ENCODE results near the gene RPLP1.
A peak's percentile ranks its signal among the peaks of the same experiment; 100 is the strongest.
"Not testable (repeated sequence)": the region's sequence is repeated elsewhere in the genome, so short reads cannot be mapped to it uniquely, and the experiment has no call there.

RPLP1 gene

DNA sequence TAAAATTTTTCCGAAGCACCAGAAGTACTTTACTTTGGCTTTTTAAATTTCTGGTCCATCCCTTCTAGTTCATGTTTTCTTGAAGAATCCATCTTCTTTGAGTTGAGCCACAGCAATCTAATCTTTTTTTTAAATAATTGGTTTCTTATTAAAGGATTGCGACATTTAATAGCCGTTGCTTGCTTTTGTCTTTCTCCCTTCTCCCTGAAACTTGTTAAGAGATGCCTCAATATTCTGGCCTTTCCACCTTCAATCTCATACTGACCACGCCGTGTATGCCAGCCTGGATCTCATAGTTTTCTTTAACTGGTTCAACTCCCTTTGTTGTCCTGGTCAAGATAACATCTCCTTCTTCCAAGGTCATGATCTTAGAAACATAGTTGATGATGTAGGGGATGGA lies 18.4 kb upstream of the RPLP1 start:
- no peak for DNase-seq

DNA sequence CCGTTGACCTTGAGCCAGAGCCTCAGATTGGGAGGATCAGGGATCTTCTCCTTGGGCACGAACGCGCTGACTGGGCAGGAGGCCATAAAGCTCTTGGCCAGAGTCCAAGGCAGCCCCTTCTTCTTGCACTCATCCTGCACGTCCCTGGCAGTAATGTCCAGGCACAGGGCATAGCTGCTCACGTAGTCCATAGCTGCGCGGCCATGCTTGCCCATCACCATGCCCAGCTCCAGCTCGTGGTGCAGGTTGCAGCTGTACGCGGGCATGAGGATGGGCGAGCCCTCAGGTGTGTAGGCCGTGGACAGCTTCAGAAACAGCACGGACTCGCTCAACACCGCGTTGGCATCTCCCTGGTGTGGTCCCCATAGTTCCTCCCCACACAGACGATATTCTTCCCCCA lies 17.9 kb upstream of the RPLP1 start:
- DNase-seq: no peak

DNA sequence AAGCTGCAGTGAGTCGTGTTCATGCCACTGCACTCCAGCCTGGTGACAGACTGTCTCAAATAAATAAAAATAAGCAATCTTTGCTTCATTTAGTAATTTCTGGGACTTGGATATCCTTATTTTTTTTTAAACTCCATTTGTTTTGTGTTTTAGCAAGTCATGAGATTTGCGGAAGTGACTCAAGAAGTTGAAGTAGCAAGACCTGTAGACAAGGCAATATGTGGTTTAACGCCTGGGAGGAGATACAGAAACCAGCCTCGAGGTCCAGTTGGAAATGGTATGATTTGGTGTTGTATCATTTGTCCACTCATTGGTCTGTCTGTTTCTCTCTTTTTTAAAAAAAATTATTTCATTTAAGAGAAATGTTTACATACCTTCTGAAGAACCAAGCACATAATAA lies 16.6 kb upstream of the RPLP1 start:
- no peak for DNase-seq

DNA sequence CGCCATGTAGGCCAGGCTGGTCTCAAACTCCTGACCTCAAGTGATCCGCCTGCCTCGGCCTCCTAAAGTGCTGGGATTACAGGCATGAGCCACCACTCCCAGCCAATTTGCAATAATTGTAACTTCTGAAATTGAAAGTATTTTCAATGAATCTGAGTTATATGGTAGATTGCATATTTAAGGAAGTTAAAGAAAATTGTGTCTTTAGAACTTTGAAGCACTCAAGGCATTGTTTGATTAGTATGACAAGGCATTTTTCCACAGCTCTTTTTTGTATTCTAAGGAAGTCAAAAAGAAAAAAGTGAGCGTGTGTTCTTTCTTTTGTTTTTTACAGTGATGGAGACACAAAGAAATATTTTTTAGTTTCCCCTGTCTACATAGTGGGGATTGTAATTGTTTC lies 15.7 kb upstream of the RPLP1 start:
- no peak for DNase-seq

DNA sequence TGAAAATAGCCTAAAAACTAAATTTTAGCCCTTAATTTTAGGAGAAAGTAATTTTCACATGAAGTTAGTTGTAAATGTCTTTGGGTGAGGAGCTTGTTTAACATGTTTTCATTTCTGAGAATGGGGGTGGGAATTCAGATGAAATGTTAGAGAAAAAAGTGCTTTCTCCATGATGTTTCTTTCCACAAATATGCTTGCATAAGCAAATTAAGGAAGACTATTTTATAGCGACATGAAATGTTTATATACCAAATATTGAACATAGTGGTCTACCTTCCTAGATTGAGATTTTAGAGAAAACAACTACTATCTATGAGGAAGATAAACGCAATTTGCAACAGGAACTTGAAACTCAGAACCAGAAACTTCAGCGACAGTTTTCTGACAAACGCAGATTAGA lies 13.0 kb upstream of the RPLP1 start:
- no peak for DNase-seq

DNA sequence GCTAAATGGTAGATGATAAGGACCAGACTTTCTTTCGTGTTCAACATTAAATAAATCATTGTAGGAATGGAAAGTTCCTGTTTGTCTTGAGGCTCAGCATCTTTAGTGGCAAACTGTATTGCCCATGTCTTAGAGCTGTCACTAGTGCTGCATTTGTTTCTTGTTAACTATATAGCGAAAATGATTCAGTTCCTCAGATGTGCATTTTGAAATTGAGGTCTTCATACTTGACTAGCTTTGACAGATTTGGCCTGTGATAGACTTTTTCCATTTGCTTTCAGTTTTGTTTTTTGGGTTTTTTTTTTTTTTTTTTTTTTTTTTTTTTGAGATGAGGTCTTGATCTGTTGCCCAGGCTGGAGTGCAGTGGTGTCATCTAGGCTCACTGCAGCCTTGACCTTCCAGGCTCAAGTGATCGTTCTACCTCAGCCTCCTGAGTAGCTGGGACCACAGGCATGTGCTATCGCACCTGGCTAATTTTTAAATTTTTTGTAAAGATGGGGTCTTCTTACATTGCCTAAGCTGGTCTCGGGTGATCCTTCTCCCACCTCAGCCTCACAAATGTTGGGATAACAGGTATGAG lies 9.5 kb upstream of the RPLP1 start:
- no peak for DNase-seq

DNA sequence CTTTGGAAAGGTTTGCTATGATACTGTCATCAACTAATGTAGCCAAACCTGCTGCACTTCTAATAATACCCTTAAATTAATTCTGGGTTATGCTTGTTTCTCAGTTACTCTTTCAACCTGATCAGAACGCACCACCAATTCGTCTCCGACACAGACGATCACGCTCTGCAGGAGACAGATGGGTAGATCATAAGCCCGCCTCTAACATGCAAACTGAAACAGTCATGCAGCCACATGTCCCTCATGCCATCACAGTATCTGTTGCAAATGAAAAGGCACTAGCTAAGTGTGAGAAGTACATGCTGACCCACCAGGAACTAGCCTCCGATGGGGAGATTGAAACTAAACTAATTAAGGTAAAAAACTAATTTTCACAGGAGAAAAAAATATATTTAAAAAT lies 7.9 kb upstream of the RPLP1 start:
- no peak for DNase-seq

DNA sequence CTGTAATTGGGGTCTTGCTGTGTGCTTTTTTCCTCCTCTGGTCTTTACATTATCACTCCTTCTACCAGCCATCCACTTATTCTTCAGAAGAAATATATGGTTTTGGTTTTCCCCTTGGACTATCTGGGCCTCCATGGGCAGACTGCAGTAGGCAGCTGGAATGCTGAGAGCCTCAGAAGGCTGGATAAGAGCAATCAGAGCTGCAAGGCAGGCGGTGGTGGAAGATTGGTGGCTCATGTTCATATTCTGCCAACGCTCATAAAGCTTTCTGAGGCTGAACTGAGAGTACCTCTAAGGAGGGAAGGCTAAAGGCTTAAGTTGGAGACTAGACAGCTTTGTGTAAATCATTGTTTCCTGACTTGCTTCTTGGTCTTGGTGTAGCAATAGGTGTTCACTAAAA lies 5.7 kb upstream of the RPLP1 start:
- no peak for DNase-seq

DNA sequence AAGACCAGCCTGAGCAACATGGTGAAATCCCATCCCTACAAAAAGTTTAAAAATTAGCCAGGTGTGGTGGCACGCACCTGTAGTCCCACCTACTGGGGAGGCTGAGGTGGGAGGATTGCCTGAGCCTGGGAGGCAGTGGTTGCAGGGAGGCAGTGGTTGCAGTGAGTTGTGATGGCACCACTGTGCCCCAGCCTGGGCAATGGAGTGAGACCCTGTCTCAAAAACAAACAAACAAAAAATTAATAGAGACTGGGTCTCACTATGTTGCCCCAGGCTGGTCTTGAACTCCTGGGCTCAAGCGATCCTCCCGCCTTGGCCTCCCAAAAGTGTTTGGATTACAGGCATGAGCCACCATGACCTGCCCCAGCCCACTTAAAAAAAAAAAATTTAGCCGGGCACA lies 2.4 kb upstream of the RPLP1 start:
- not testable (repeated sequence) for DNase-seq

DNA sequence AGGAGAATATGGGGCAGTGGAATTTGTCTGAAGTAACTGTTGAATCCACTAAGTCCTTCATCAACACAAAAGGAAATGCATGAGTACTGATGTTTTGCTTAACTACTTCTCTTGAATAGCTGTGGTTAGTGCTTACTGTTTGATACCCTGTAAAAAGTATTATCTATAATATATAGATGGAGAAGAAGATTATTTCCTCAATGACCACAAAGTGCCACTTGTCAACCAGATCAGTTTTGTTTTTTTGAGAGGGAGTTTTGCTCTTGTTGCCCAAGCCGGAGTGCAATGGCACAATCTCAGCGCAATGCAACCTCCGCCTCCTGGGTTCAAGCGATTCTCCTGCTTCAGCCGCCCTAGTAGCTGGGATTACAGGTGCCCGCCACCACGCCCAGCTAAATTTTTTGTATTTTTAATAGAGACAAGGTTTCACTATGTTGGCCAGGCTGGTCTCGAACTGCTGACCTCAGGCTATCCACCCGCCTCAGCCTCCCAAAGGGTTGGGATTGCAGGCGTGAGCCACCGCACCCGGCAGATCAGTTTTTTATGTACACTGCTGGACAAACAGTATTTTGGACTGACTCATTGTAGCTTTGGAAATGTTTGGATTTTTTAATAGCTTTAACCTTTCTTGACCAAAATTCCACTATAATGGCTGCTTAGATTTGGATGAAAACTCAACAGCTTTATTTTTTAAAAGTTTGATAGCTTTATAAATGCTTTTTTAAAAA lies 1.5 kb upstream of the RPLP1 start:
- no peak for DNase-seq

DNA sequence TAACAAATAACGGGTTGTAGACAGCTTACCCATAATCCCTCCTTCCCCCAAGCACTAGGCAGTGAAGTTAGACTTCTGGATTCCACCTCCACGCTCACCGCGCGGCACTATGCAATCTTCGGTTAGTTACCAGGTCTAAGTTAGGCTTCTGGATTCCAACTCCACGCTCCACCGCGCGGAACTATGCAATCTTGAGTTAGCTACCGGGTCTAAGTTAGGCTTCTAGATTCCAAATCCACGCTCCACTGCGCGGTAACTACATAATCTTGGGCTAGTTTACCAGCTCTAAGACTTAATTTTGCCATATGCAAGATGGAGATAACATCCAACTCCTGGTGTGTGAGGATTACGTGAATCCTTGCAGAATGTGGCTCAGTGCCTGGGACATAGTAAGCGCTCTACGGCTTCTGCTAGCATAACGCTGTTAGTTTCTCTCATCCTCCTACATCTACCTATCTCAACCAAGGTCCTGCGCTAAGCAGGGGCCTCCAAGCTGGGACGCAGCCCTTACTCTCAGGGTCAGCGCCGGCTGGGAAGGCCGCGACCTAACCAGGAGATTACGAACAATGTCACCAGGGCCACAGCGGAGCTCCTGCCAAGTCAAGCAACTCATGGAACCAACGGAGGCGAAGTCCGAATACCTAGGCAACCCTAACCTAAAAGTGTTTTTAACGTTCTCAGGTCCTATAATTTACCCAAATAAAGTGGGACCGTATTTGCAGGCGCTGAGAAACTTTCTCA lies 497 bp upstream of the RPLP1 start:
- peak; percentile 90 for DNase-seq

DNA sequence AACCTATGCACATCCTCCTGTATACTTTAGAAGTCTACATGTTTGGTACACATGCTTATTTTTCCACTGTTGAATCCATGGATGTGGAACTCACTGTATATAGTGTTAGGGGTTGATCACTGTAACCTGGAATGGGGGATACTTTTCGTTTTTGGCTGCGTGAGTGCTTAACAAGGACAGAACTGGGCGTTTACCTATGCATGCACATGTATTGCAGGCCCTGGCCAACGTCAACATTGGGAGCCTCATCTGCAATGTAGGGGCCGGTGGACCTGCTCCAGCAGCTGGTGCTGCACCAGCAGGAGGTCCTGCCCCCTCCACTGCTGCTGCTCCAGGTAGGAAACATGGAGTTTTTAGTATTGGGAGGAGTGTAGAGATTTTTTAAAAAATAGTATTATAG lies 2.3 kb downstream of the RPLP1 start:
- DNase-seq: no peak

DNA sequence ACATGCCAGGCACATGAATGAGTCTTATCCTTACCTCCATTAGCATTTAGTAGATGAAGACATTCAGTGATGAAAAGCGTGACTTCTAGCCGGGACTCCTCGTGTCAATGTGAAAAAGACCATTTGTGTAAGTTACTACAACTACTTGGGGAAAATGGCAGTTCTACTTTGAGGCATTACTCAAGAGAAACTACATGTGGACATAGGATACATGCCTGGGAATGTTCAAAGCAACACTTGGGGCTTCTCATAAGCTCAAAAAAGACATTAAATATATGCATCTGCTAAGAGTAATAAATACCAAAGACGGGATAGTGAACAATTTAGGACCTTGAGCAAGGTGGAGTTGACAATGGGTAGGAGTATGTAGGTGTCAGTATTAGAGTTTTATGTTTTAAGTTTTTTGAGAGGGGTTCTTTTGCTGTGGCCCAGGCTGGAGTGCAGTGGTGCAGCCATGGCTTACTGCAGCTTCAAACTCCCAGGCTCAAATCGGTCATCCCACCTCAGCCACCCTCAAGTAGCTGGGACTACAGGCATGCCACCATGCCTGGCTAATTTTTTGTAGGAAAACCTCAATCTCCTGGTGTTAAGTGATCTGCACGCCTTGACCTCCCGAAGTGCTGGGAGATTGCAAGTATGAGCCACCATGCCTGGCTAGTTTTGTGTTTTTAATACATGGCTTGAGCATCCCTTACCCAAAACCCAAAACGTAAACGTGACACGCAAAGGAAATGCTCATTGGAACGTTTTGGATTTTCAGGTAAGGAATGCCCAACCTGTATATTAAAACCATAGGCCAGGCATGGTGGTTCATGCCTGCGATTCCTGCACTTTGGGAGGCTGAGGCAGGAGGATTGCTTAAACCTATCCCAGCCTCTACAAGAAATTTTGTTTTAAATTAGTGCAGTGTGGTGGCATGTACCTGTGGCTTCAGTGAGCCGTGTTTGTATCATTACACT lies 3.9 kb downstream of the RPLP1 start:
- DNase-seq: no peak

DNA sequence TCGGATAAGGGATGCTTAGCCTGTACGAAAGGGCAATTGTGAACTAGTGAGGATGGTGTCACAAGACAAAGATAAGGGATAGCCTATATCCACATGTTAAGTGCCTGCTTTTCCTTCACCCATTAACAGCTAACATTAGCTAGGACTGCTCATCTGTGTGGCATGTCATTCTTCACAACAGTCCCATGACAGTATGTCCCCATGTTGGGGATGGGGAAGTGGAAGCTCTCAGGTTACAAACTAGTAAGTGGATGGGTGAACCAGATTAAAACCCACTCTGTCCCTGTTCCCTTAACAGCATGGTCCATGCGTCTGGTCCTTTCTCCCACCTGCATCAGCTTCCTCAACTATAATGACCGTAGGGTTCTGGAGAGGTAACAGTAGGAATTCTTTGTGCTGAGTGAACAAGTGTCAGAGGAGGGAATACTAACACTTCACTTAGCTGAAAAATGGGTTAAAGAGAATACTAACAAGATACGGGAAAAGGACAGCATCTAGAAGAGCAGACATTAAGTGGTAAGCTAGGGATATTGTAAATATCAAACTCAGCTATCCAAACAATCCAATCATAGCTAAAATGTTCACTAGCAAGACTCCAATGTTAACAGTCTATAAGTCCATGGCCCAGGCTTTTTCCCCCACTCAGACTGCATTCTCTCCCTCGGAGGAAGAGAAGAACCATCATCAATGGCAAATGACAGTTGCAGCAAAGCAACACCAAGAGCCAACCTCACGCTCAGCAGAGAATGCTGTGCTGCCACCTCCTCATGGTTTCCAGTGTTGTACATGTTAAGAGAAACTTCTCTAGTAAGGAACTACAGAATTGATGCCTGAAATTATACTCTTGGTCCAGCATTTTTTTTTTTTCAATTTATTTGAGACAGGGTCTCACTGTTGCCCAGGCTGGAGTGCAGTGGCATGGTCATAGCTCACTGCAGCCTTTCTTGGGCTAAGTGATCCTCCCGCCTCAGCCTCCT lies 5.0 kb downstream of the RPLP1 start:
- no peak for DNase-seq

DNA sequence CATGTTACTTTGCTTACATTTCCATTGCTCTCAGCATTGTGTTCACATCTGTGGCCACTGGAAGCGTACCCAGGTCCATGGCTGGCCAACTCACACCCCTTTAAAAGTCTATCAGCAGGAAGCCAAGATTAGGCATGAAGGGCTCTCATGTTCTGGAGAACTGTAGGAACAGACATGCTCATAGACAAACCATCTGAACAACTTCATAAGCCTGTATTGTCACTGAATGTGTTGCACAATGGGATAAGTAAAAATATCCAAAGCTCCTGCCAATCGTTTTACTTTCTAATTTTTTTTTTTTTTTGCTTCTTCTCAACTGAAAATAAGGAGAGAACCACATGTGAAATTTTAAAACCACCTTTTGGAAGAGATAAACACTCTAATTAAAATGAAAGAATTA lies 6.4 kb downstream of the RPLP1 start:
- DNase-seq: no peak

DNA sequence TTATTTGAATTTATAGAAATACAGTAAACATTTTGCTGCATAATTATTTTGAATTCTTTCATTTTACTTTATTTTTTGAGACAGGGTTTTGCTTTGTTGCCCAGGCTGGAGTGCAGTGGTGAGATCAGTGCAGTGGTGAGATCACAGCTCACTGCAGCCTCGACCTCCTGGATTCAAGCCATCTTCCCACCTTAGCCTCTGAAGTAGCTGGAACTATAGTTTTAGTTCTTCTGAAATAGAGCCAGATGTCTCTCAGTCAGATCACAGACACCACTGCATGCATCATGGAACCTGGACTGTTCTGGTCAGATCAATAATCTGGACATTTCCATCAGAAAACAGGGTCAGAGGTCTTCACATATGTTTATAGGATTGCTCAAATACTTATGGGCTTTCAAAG lies 7.9 kb downstream of the RPLP1 start:
- no peak for DNase-seq

DNA sequence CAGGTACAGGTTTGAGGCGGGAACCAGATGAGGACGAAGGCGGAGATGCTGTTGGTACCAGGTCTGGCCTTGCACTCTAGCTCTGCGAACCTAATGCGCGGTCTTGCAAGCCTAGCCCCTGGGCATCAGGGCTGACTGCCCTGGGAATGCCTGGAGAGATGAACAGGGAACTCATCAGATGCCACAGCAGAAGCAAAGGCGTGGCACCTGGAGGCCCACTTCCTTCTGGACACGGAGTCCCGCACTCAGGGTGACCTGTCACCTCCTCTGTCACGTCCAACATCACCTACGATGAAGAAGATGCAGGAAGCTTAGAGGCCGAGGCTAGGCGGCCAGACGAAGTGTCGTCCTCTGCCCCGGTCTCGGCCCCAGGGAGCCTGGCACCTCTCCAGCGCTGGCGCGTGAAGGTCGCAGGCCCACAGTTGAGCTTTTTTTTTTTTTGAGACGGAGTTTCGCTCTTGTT lies 9.4 kb downstream of the RPLP1 start:
- DNase-seq: no peak

DNA sequence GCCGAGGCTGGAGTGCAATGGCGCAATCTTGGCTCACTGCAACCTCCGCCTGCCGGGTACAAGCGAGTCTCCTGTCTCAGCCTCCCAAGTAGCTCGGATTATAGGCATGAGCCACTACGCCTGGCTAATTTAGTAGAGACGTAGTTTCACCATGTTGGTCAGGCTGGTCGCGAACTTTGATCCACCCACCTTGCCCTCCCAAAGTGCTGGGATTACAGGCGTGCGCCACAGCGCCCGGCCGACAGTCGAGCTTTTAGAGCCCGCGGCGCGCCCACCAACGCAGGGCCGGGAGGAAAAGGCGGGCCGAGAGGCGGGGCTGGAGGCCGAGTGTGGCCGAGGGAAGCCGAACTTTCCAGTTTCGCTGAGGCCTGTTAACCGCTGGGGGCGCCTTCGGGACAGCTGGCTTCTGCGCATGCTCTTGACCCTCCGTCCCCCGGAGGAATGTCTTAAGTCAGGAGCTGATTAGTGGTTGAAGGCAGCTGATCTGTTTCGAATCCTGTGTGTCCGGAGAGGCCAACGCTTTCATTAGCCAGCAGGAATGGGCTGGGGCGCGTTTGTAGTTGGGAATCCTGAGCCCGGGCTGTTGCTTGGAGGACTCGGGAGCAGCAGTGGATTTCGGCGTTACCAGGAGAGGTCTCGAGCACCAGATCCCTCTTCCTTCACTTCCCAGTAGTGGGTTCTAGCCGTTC lies 10.0 kb downstream of the RPLP1 start:
- peak; percentile 89 for DNase-seq

DNA sequence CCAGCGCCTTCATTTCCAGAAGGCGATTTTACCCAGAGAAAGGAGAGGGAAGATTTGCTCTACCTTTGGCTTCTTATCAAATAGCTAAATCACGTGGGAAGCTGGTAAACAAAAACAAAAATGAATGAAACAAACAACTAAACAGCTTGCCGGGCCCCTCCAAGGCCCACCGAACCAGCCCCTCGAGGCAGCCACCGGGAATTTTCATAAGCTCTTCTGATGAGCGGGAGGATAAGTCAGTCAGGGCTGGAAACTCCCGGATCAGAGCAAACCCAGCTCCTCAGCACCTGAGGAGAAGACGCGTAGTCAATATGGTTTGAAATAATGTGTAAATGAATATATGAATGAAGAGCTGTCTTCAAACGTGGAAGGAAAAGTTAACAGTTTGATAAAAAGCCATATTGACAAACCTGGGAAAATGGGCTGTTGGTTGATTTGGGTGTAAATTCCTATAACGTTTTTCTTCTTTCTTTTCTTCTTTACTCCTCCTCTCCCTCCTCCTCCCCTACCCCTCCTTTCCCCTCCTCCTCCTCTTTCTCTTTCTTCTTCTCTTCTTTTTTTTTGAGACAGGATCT lies 10.7 kb downstream of the RPLP1 start:
- DNase-seq: no peak

DNA sequence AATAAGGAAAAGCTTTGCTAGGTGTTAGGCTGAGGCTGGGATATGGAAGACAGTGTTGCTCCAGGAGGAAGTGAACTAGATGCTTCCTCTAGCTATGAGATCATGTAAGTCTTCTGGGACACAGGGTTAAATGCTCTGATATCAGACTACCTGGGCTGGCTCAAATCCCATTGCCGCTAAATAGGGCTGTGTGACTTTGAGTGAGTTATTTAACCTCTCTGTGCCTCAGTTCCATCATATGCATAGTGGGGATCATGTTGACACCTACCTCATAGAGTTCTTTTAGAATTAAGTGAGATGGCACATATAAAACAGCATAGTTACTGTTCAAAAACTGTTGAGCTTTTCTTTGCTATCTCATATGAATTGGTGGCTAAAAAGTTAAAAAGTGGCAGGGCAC lies 12.6 kb downstream of the RPLP1 start:
- no peak for DNase-seq

All from right kidney (tissue), 1 donor.